GM12878 (cell line): ENCODE results near the gene KLF6. TPM values are rescaled to one million over a fixed set of nuclear protein-coding genes. Genes with fewer than 3 reads are reported as not detected.

ENCODE experiments used
- ATAC-seq: fragments of 200-7000 bp; cut with Tn5 transposase; 3 replicates; pipeline ENCODE4 v1.9.1; 2020; ENCODE audit warnings: mild to moderate bottlenecking, moderate library complexity
- BruUV-seq: library from RNA; stranded (reverse); fragments of 400-500 nt; replicated peaks from 2 replicates; lab custom pipeline; 2021; lab: Mats Ljungman, UMichigan
- CTCF ChIA-PET: fragments of 300-600 bp; sonication (Branson Sonifier 250); formaldehyde crosslinking; extraction: SDS; loops from one replicate; lab custom pipeline; 2021; ENCODE audit warnings: inconsistent platforms; lab: Yijun Ruan, JAX
- POLR2A ChIA-PET: fragments of 350-600 bp; formaldehyde crosslinking; extraction: SDS; loops from one replicate; lab custom pipeline; 2021; ENCODE audit warnings: inconsistent platforms; lab: Charles Lee
- RAD21 ChIA-PET: fragments of 300-600 bp; sonication (Branson Sonifier 250); formaldehyde crosslinking; loops from one replicate; lab custom pipeline; 2023; ENCODE audit warnings: antibody characterized with exemption; ENCODE audit not compliant: unreplicated experiment; lab: Charles Lee
- SMC1A ChIA-PET: fragments of 300-600 bp; sonication (Branson Sonifier 250); formaldehyde crosslinking; loops from one replicate; lab custom pipeline; 2023; ENCODE audit not compliant: unreplicated experiment, uncharacterized antibody; lab: Charles Lee
- DNase-seq: peaks from one replicate; pipeline ENCODE4 v3.0.0-alpha.2; 2011; ENCODE audit warnings: low read depth, low spot score
- FAIRE-seq: peaks from 3 replicates; lab custom pipeline; 2011; peaks lifted over from hg19 to GRCh38; lab: Jason Lieb, UNC
- H2AFZ ChIP-seq: 2 replicates; pipeline ENCODE4 v1.6.0; 2011; ENCODE audit warnings: low read depth, low read length, control low read depth; ENCODE audit not compliant: control insufficient read depth
- H3K27ac ChIP-seq: 2 replicates; pipeline ENCODE4 v1.5.1; 2011; ENCODE audit warnings: control low read depth; ENCODE audit not compliant: control insufficient read depth, insufficient read depth
- H3K27me3 ChIP-seq, 2 experiments: replicated peaks in 1 of 2; 2 replicates each; pipeline versions ENCODE4 v1.6.0 to v1.6.1; 2011; ENCODE audit warnings: low read length in 1 of 2; ENCODE audit not compliant: control insufficient read depth in 2 of 2, insufficient read depth in 2 of 2
- H3K36me3 ChIP-seq, 2 experiments: 2 replicates each; pipeline ENCODE4 v1.5.1; 2011; ENCODE audit warnings: low read length in 1 of 2; ENCODE audit not compliant: control insufficient read depth in 2 of 2, insufficient read depth in 2 of 2
- H3K4me1 ChIP-seq: 2 replicates; pipeline ENCODE4 v1.6.1; 2011; ENCODE audit warnings: mild to moderate bottlenecking, low read length, moderate library complexity, mixed read lengths; ENCODE audit not compliant: control insufficient read depth, insufficient read depth
- H3K4me2 ChIP-seq: 2 replicates; pipeline ENCODE4 v1.6.0; 2011; ENCODE audit warnings: control low read depth; ENCODE audit not compliant: control insufficient read depth, insufficient read depth
- H3K4me3 ChIP-seq: fragments of 200-600 bp; sonication (generic); 2 replicates; pipeline ENCODE4 v1.5.1; 2016
- H3K79me2 ChIP-seq: 2 replicates; pipeline ENCODE4 v1.6.0; 2011; ENCODE audit warnings: low read length; ENCODE audit not compliant: control insufficient read depth, insufficient read depth
- H3K9ac ChIP-seq: 2 replicates; pipeline ENCODE4 v1.8.0; 2011; ENCODE audit warnings: low read length, control low read depth, mixed read lengths; ENCODE audit not compliant: control insufficient read depth, insufficient read depth
- H3K9me3 ChIP-seq: replicated peaks from 3 replicates; pipeline ENCODE4 v1.5.1; 2011; ENCODE audit warnings: mild to moderate bottlenecking, low read length; ENCODE audit not compliant: control insufficient read depth, insufficient read depth
- H4K20me1 ChIP-seq: 2 replicates; pipeline ENCODE4 v1.6.0; 2011; ENCODE audit not compliant: control insufficient read depth, insufficient read depth
- ASH2L ChIP-seq: fragments of 300-600, 200-600 bp; sonication (generic); IDR thresholded peaks from 2 replicates; pipeline ENCODE4 v1.6.1; 2017; ENCODE audit warnings: low read depth, mild to moderate bottlenecking, borderline replicate concordance
- BACH1 ChIP-seq: fragments of 450-650 bp; IDR thresholded peaks from 2 replicates; pipeline ENCODE4 v1.6.1; 2017; ENCODE audit warnings: mild to moderate bottlenecking, borderline replicate concordance
- POLR2A ChIP-seq: IDR thresholded peaks from 2 replicates; pipeline ENCODE4 v1.6.1; 2011; ENCODE audit warnings: low read depth, mild to moderate bottlenecking, low read length
- POLR2AphosphoS5 ChIP-seq: IDR thresholded peaks from 2 replicates; pipeline ENCODE4 v1.6.1; 2011; ENCODE audit warnings: mild to moderate bottlenecking, low read length, inconsistent platforms
- RAD21 ChIP-seq: IDR thresholded peaks from 2 replicates; pipeline ENCODE4 v1.6.1; 2011; ENCODE audit warnings: mild to moderate bottlenecking, low read depth, low read length, moderate library complexity; ENCODE audit not compliant: insufficient read depth
- RUNX3 ChIP-seq: IDR thresholded peaks from 2 replicates; pipeline ENCODE4 v1.6.1; 2012; ENCODE audit warnings: low read length, inconsistent platforms
- TARDBP ChIP-seq: IDR thresholded peaks from 2 replicates; pipeline ENCODE4 v1.6.1; 2016; ENCODE audit warnings: borderline replicate concordance
- WGBS: methylation state at CpG from one replicate; pipeline ENCODE4 v1.1.6; 2016; ENCODE audit warnings: low lambda C conversion rate; ENCODE audit not compliant: insufficient replicate concordance, insufficient coverage; ENCODE audit errors: missing lambda C conversion rate; 5-methylcytosine and 5-hydroxymethylcytosine counted together
- in situ Hi-C: fragments of 300-500 bp; cut with MboI; formaldehyde crosslinking; loops from 9 replicates; pipeline ENCODE4 v1.14.3; 2018; ENCODE audit warnings: mixed read lengths
- intact Hi-C: fragments of 100-400 bp; cut with micrococcal nuclease; formaldehyde crosslinking; loops from one replicate; pipeline ENCODE4 v1.14.2; 2022; ENCODE audit not compliant: unreplicated experiment
- polyA plus RNA-seq, 11 experiments: library from polyadenylated mRNA; depleted of rRNA in 4 of 11; unstranded in 6 of 11; stranded (reverse) in 5 of 11; fragments of >200 nt; fragmentation: Nextera tagmentation in 4 of 11; fragmentation: Illumina TruSeq in 1 of 11; extraction: Ambion mirVana in 4 of 11; extraction: Trizol in 1 of 11; gene quantifications; 1 replicate in 1 of 11; 2 replicates in 10 of 11; pipeline versions ENCODE4 v1.2.1 to v1.2.3, GENCODE V29; 2011 to 2016; ENCODE audit warnings: inconsistent platforms in 2 of 11, missing spikeins in 2 of 11, low read depth in 1 of 11
- total RNA-seq, 4 experiments: library from RNA; depleted of rRNA in 3 of 4; stranded (reverse); fragments of >200 nt in 3 of 4; fragmentation: Illumina TruSeq in 1 of 4; extraction: Trizol in 1 of 4; gene quantifications; 2 replicates each; pipeline versions ENCODE4 v1.2.1 to v1.2.3, GENCODE V29; 2013 to 2021
- TF ChIP-seq, protein P1 (sequence below): fragments of 450-650 bp; formaldehyde crosslinking; IDR thresholded peaks from 2 replicates; pipeline ENCODE4 v1.4.0; 2022; ENCODE audit warnings: mild to moderate bottlenecking, moderate library complexity

Gene KLF6
- total and polyA plus RNA-seq, 10 of the 15 experiments (the other 5 are each of a cell fraction or from before 2014, with no cell fraction given) = 7.4 to 54.1 (median 23.5) TPM

GRCh38 chr10:3774814-3775695 lies 10.0 kb downstream of the KLF6 start (continued):
- TF ChIP-seq ASH2L (no peak), POLR2AphosphoS5 (peak; percentile 72), BACH1 (peak; percentile 18; the same call in 1 of the 2 replicates), RUNX3 (0 out of 2 replicates have a peak, but pooled peaks have one; percentile 10), POLR2A (peak; percentile 55), TARDBP (no peak)

DNA sequence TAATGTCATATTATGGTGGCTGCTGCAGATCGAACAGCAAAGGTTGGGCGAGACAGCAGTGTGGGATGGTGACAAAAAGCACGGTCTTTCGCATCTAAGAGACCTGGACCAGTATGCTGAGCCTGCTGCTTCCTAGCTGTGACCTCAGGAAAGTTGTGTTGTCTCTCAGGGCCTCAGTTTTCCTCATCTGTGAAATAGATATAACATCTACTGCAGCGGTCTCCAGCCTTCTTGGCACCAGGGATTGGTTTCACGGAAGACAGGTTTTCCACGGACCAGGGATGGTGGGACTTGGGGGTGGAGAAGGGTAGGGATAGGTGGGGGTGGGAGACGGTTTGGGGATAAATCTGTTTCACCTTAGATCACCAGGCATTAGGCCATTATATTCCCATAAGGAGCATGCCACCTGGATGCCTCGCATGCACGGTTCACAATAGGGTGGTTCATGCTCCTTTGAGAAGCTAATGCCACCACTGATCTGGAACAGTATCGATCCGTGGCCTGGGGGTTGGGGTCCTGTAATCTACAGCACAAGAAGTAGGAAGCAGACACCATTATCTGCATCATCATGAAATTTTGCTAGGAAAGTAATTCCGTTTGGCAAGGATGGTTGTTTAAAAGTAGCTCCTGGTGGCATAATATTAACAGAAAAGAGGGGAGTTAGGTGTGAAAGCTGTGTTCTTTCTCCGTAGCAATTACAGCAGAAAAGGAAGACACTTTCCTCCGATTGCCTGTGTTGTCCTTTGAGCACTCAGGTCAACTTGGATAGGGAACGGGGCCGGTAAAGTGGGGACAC lies 10.8 kb downstream of the KLF6 start:
- H3K4me3 ChIP-seq = no peak overlapping the region
- DNase-seq (no peak), ATAC-seq (peak; percentile 4; the same call in 2 of the 3 replicates), FAIRE-seq (no peak)
- H3K4me2 ChIP-seq = no peak overlapping the region
- no peak overlapping the region for H3K9ac ChIP-seq
- no peak overlapping the region for H2AFZ ChIP-seq
- no peaks in the 10 kb centered on the region for H3K4me1 ChIP-seq
- RAD21 ChIA-PET = interaction anchor here (1.0 to 2.2 kb wide), 5 partner anchors 11 to 37 kb away, joined by 3 to 13 read pairs (median 3); partner anchors contain the start of gene KLF6
- no peaks in the 10 kb centered on the region for H3K9me3 ChIP-seq
- TF ChIP-seq, protein P1, sequence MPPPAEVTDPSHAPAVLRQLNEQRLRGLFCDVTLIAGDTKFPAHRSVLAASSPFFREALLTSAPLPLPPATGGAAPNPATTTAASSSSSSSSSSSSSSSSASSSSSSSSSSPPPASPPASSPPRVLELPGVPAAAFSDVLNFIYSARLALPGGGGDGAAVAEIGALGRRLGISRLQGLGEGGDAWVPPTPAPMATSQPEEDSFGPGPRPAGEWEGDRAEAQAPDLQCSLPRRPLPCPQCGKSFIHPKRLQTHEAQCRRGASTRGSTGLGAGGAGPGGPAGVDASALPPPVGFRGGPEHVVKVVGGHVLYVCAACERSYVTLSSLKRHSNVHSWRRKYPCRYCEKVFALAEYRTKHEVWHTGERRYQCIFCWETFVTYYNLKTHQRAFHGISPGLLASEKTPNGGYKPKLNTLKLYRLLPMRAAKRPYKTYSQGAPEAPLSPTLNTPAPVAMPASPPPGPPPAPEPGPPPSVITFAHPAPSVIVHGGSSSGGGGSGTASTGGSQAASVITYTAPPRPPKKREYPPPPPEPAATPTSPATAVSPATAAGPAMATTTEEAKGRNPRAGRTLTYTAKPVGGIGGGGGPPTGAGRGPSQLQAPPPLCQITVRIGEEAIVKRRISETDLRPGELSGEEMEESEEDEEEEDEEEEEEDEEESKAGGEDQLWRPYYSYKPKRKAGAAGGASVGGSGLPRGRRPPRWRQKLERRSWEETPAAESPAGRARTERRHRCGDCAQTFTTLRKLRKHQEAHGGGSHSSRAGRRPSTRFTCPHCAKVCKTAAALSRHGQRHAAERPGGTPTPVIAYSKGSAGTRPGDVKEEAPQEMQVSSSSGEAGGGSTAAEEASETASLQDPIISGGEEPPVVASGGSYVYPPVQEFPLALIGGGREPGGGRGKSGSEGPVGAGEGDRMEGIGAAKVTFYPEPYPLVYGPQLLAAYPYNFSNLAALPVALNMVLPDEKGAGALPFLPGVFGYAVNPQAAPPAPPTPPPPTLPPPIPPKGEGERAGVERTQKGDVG (CRISPR knock-in tag) = no peak
- TF ChIP-seq POLR2AphosphoS5 = peak; percentile 20
- no peak for TF ChIP-seq RAD21
- TF ChIP-seq POLR2A = peak; percentile 71
- no peaks in the 10 kb centered on the region for H4K20me1 ChIP-seq
- peaks cover 12 to 18% of the 10 kb centered on the region in 2 experiments; a peak in 3 of 4 replicates for H3K36me3 ChIP-seq
- BruUV-seq = no TSS peak
- no peaks in the 10 kb centered on the region for H3K27me3 ChIP-seq
- intact Hi-C loops (no loop called here), in situ Hi-C loops (no loop called here)
- CTCF ChIA-PET = interaction anchor here (0.7 to 1.6 kb wide), 5 partner anchors 13 to 71 kb away, joined by 3 to 5 read pairs (median 3); no protein-coding TSS in a partner anchor
- H3K79me2 ChIP-seq = peaks cover 15% of the 10 kb centered on the region
- 95% methylated on average over 16 of the region's 17 CpGs for WGBS
- SMC1A ChIA-PET = interaction anchor here (0.6 to 2.5 kb wide), 9 partner anchors 9 to 94 kb away, joined by 3 to 15 read pairs (median 4); no protein-coding TSS in a partner anchor
- no peak overlapping the region for H3K27ac ChIP-seq
- POLR2A ChIA-PET = interaction anchor here (2.5 kb wide), 1 partner anchor 13 kb away, joined by 10 read pairs; no protein-coding TSS in a partner anchor
